ENCODE measurements around the gene PACSIN2.

The PACSIN2 gene

DNA sequence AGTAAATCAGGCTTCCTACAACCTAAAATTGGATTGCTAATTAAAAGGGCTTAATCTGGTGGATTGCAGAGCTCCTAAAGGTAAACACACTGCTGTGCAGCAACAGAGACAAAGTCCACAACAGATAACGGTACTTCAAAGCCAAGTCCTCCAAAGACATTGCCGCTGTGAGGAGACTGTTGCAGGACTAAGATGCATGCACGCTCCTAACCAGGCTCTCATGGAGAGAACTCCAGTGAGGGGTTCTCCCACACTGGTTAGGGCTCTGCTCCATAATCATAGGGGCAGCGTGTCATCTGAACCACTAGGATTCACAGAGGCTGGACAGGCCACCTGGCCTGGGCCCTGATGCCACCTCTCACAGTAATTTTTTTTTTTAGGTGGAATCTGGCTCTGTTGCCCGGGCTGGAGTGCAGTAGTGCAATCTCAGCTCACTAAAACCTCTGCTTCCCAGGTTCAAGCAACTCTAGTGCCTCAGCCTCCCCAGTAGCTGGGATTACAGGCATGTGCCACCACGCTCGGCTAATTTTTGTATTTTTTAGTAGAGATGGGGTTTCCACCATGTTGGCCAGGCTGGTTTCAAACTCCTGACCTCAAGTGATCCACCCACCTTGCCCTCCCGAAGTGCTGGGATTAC, 101.0 kb downstream of the PACSIN2 start:
- H3K4me3 ChIP-seq (ENCODE audit: low read length): no peak overlapping the region
- no peak overlapping the region for H2AFZ ChIP-seq (ENCODE audit: low read depth, low read length)
- no peaks in the 10 kb centered on the region for H3K9me3 ChIP-seq (ENCODE audit: low read length)
- H3K27me3 ChIP-seq (ENCODE audit: insufficient read depth, low read length): no peaks in the 10 kb centered on the region
- H3K36me3 ChIP-seq (ENCODE audit: insufficient read depth, low read length): no peaks in the 10 kb centered on the region
- no peaks in the 10 kb centered on the region for H3K4me1 ChIP-seq (ENCODE audit: insufficient read depth, low read length)

DNA sequence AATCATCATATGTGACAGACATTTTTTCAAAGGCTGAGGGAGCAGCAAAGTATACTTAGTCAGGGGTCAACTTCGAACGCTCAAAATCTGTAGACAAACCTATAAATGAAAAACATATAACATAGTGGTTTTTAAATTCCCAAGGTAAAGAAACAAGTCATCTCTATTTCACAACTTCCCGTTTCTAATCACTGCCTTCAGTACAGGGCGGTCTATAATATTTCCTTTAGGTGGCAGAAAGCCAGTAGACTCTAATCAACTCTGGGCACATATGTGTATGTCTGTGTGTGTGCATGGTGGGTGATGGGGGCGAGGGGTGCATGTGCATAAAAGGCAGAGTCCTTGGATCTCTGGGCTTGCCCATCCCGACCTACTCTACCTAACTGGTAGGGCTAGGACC, 102.9 kb downstream of the PACSIN2 start:
- H3K4me1 ChIP-seq (ENCODE audit: insufficient read depth, low read length): peaks cover 3% of the 10 kb centered on the region
- H3K4me3 ChIP-seq (ENCODE audit: low read length): no peak overlapping the region
- H3K36me3 ChIP-seq (ENCODE audit: insufficient read depth, low read length): no peaks in the 10 kb centered on the region
- no peak overlapping the region for H2AFZ ChIP-seq (ENCODE audit: low read depth, low read length)
- no peaks in the 10 kb centered on the region for H3K27me3 ChIP-seq (ENCODE audit: insufficient read depth, low read length)
- no peaks in the 10 kb centered on the region for H3K9me3 ChIP-seq (ENCODE audit: low read length)

GRCh38 chr22:42910221-42910942, 104.6 kb downstream of the PACSIN2 start:
- peaks cover 3% of the 10 kb centered on the region for H3K36me3 ChIP-seq (ENCODE audit: insufficient read depth, low read length)
- H3K4me3 ChIP-seq (ENCODE audit: low read length): no peak overlapping the region

DNA sequence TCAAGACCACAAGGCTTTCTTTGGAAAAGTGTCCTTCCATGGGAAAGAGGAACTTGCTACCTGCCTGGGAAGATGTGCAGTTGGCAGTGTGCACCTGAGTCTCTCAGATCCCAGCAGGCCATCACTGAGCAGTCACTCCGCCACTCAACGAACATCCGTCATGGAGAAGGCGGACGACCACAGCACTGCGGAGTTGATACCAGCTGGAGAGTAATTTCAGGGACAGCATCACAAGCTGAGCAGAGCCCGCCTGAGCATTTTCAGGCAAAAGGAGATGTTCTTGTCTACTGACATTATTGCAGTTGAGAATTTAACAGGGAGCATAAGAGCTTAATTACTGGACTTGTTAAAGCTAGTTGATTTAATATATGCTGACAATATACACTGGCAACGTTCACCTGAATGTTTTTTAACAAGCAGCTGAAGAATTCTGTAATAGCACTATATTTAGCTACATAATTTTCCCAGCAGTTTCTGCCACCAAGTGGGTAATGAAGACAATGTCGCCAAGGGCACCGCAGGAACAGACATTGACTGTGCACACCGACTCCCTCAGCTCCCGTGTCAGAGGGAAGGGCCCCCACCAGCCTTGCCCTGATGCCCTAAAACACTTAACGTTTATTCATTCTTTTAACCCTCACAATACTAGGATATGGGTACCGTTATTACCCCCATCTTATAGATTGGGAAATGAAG, 105.4 kb downstream of the PACSIN2 start:
- Histone ChIP-seq H3K27me3 (ENCODE audit: insufficient read depth, low read length) (no peaks in the 10 kb centered on the region), H3K9me3 (ENCODE audit: low read length) (no peaks in the 10 kb centered on the region), H3K4me3 (ENCODE audit: low read length) (no peak overlapping the region), H3K4me1 (ENCODE audit: insufficient read depth, low read length) (peaks cover 3% of the 10 kb centered on the region), H2AFZ (ENCODE audit: low read depth, low read length) (no peak overlapping the region), H3K36me3 (ENCODE audit: insufficient read depth, low read length) (peaks cover 3% of the 10 kb centered on the region)

More at GRCh38 chr22:42910221-42910942, 104.6 kb downstream of the PACSIN2 start:
- Histone ChIP-seq H3K4me1 (ENCODE audit: insufficient read depth, low read length) (peaks cover 3% of the 10 kb centered on the region), H3K27me3 (ENCODE audit: insufficient read depth, low read length) (no peaks in the 10 kb centered on the region), H2AFZ (ENCODE audit: low read depth, low read length) (no peak overlapping the region), H3K9me3 (ENCODE audit: low read length) (no peaks in the 10 kb centered on the region)

GRCh38 chr22:42908374-42908746, 106.6 kb downstream of the PACSIN2 start:
- H3K36me3 ChIP-seq (ENCODE audit: insufficient read depth, low read length): peaks cover 3% of the 10 kb centered on the region
- H3K27me3 ChIP-seq (ENCODE audit: insufficient read depth, low read length): no peaks in the 10 kb centered on the region
- peaks cover 3% of the 10 kb centered on the region for H3K4me1 ChIP-seq (ENCODE audit: insufficient read depth, low read length)
- no peaks in the 10 kb centered on the region for H3K9me3 ChIP-seq (ENCODE audit: low read length)
- no peak overlapping the region for H2AFZ ChIP-seq (ENCODE audit: low read depth, low read length)
- H3K4me3 ChIP-seq (ENCODE audit: low read length): no peak overlapping the region

DNA sequence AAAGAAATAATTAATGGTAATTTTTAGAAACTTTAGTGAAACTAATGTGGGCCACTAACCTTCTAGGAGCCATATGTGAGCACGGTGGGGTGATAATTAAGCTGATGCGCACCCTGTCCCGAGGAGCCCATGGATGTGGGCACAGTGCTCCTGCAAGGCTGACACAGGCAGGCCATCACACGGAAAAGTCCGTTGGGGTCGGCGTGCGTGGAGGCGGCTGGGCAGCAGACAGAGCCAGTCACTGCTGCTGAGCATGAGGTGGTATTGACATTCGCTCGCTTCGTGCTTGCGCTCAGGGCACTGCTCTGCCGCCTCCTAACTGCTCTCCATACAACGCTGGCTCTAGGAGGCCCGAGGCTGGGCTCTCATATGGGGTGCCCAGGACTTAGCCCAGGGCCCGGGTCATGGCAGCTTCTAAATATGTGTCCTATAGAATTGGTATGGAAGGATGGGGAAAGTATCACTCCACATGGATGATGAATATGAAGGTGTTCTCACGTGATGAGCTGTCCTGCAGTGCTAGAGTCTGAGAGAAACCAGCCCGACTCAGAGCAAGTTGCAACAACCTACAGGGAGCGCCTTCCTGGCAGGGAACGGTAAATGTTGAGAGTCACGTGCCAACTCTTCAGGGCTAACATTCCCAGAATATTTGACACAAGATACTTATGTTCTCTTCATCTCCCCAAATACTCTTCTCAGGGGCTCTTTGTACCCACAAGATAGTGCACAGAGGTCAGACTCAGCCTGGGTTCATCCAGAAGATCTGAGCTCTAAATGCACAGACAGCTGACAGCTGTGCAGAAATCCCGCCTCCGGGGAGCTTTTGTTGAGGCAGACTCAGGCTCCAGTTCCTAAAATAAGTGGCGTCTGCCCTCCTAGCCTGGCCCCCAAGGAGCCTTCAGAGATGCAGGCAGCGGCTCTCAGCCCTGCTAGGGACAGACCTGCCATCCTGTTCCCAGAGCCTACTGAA, 107.3 kb downstream of the PACSIN2 start:
- H3K36me3 ChIP-seq (ENCODE audit: insufficient read depth, low read length): peaks cover 3% of the 10 kb centered on the region
- no peaks in the 10 kb centered on the region for H3K27me3 ChIP-seq (ENCODE audit: insufficient read depth, low read length)
- H3K4me3 ChIP-seq (ENCODE audit: low read length): no peak overlapping the region
- no peak overlapping the region for H2AFZ ChIP-seq (ENCODE audit: low read depth, low read length)
- peaks cover 3% of the 10 kb centered on the region for H3K4me1 ChIP-seq (ENCODE audit: insufficient read depth, low read length)
- no peaks in the 10 kb centered on the region for H3K9me3 ChIP-seq (ENCODE audit: low read length)

GRCh38 chr22:42906605-42907348, 108.2 kb downstream of the PACSIN2 start:
- no peaks in the 10 kb centered on the region for H3K27me3 ChIP-seq (ENCODE audit: insufficient read depth, low read length)
- no peak overlapping the region for H2AFZ ChIP-seq (ENCODE audit: low read depth, low read length)
- H3K4me1 ChIP-seq (ENCODE audit: insufficient read depth, low read length): peaks cover 3% of the 10 kb centered on the region
- H3K9me3 ChIP-seq (ENCODE audit: low read length): no peaks in the 10 kb centered on the region
- H3K36me3 ChIP-seq (ENCODE audit: insufficient read depth, low read length): peaks cover 7% of the 10 kb centered on the region
- H3K4me3 ChIP-seq (ENCODE audit: low read length): no peak overlapping the region

GRCh38 chr22:42905702-42906183, 109.2 kb downstream of the PACSIN2 start:
- no peaks in the 10 kb centered on the region for H3K9me3 ChIP-seq (ENCODE audit: low read length)
- H3K36me3 ChIP-seq (ENCODE audit: insufficient read depth, low read length): peaks cover 9% of the 10 kb centered on the region
- H3K4me1 ChIP-seq (ENCODE audit: insufficient read depth, low read length): peaks cover 3% of the 10 kb centered on the region
- H3K4me3 ChIP-seq (ENCODE audit: low read length): no peak overlapping the region
- no peak overlapping the region for H2AFZ ChIP-seq (ENCODE audit: low read depth, low read length)
- no peaks in the 10 kb centered on the region for H3K27me3 ChIP-seq (ENCODE audit: insufficient read depth, low read length)

DNA sequence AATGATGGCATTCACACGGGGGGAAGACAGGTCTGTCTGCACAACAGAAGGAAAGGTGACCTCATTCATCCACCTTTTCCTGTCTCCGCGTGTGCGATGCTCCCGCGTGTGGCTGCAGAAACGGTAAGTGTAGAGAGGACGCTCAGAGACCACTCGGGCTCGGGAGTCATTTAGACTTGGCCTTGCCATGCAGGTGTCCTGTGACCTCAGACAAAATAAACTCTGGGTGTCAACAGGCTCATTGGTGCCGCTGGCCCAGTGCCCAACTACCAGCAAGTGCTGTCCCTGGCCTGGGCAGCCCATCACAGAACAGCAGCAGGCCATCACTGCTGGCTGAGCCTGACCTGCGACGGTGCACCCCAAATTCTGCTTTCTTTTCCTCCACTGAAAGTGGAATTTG, 109.7 kb downstream of the PACSIN2 start:
- Histone ChIP-seq H3K9me3 (ENCODE audit: low read length) (no peaks in the 10 kb centered on the region), H3K27me3 (ENCODE audit: insufficient read depth, low read length) (no peaks in the 10 kb centered on the region), H3K36me3 (ENCODE audit: insufficient read depth, low read length) (peaks cover 11% of the 10 kb centered on the region), H3K4me1 (ENCODE audit: insufficient read depth, low read length) (peaks cover 3% of the 10 kb centered on the region), H2AFZ (ENCODE audit: low read depth, low read length) (no peak overlapping the region), H3K4me3 (ENCODE audit: low read length) (no peak overlapping the region)

- Histone ChIP-seq H3K36me3 (ENCODE audit: insufficient read depth, low read length) (peaks cover 11% of the 10 kb centered on the region), H3K4me1 (ENCODE audit: insufficient read depth, low read length) (peaks cover 3% of the 10 kb centered on the region), H3K4me3 (ENCODE audit: low read length) (no peak overlapping the region), H3K27me3 (ENCODE audit: insufficient read depth, low read length) (no peaks in the 10 kb centered on the region), H3K9me3 (ENCODE audit: low read length) (no peaks in the 10 kb centered on the region), H2AFZ (ENCODE audit: low read depth, low read length) (no peak overlapping the region)
Observed at GRCh38 chr22:42904050-42904449, 110.9 kb downstream of the PACSIN2 start.

DNA sequence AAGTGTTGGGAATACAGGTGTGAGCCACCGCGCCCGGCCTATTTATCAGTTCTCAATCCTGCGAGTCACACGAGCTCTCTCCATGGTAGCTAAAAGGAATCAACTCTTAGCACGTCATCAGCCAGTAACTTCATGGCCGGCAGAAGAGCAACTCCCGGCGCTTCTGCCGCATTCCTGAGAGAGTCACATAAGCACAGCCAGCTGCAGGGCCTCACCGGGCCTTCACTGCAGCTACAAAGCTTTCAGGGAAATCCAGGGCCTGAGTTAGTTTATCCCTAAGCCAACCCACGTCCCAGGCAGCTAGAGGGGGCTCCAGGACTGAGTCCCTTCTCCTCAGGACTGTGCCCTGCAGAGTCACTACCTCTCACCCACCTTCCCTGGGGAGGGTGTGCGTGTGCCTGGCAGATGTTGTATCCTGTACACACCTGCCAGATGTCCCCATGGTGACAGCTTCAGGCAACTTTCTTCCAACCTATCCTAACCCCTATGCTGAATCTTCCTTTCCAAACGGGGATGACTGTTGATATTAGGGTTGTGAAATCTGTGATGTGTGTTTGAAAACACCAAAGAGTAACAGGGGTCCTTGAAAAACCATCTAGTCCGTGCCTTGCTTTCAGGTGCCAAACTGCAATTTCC, 112.0 kb downstream of the PACSIN2 start:
- H3K36me3 ChIP-seq (ENCODE audit: insufficient read depth, low read length): peaks cover 11% of the 10 kb centered on the region
- no peaks in the 10 kb centered on the region for H3K9me3 ChIP-seq (ENCODE audit: low read length)
- H3K27me3 ChIP-seq (ENCODE audit: insufficient read depth, low read length): no peaks in the 10 kb centered on the region
- H3K4me1 ChIP-seq (ENCODE audit: insufficient read depth, low read length): no peaks in the 10 kb centered on the region
- H3K4me3 ChIP-seq (ENCODE audit: low read length): no peak overlapping the region
- H2AFZ ChIP-seq (ENCODE audit: low read depth, low read length): no peak overlapping the region

All from neuron (in vitro differentiated cells).